NCI-H2171 (cell line): Measurements from ENCODE around the gene BMAL2.

Source experiments
- DNase-seq: peaks from one replicate; lab custom pipeline; 2025; lab: John Stamatoyannopoulos, UW

BMAL2 gene

DNA sequence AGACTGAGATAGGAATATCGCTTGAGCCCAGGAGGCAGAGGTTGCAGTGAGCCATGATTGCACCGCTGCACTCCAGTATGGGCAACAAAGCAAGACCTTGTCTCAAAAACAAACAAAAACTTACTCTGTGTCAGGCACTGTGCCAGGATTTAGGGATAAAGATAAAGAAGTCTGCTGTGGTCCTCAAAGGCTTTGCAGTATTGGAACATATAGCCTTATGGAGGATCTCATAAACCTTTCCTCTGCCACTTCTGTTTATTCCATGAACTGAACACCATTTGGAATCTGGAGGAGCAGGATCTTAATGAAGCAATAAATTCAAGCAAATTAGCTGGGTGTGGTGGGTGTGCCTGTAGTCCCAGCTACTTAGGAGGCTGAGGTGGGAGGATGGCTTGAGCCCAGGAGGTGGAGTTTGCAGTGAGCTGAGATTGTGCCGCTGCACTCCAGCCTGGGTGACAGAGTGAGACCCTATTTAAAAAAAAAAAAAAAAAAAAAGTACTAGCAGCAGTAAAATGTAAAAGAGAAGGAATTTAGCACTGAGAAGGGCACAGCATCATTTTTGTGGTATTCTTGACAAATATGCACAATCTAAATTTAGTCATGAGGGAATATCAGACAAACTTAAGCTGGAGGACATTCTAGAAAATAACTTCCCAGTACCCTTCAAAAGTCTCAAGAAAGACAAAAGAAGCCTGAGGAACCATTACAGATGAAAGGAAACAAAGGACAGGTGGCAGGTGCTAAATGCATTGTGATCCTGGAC lies 27.1 kb downstream of the BMAL2 start:
- DNase-seq, result no peak

DNA sequence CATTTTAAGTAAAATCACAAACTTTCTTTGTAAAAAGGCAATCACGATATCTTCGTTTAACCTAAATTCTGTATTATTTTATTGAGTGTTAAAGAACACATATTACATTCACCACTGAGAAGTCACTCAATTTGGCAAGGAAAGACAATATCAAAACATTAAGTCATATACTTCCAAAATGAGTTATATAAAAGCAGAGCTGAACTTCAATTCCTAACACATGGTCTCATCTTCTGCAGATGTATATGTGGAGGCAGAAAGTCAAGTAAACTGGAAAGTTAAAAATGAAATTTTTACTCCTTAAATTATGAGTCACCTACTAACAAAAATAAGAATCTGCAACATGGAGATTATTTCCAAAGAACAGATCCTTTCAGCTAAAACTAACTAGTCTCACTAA lies 28.7 kb downstream of the BMAL2 start:
- DNase-seq, result no peak

DNA sequence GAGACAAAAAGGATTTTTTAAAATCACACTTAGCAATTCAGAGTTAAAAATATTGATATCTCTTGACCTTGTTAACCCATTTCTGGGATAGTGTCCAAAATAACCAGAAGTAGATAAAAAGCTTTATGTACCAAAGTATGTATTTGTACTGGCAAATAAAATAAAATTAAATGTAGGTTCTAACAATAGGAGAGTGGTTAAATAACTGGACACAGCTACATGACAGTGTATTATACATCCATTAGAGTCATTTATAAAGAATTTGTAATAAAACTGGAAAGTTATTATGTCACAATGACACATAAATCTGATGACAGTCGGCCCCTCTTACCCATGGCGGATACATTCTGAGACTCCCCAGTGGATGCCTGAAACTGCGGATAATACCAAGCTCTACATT lies 34.0 kb downstream of the BMAL2 start:
- DNase-seq, result no peak

DNA sequence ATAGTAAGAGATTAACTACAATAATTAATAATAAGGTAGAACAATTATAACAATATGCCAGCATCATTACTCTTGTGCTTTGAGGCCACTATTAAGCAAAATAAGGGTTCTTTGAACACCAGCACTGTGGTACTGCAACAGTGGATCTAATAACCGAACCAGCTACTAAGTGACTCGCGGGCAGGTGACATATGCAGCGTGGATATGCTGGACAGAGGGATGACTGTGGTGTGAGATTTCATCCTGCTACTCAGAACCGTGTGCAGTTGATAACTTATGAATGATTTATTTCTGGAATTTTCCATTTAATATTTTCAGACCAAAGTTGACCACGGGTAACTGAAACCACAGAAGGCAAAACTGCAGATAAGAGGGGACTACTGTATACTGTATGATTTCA lies 34.4 kb downstream of the BMAL2 start:
- DNase-seq, result no peak

DNA sequence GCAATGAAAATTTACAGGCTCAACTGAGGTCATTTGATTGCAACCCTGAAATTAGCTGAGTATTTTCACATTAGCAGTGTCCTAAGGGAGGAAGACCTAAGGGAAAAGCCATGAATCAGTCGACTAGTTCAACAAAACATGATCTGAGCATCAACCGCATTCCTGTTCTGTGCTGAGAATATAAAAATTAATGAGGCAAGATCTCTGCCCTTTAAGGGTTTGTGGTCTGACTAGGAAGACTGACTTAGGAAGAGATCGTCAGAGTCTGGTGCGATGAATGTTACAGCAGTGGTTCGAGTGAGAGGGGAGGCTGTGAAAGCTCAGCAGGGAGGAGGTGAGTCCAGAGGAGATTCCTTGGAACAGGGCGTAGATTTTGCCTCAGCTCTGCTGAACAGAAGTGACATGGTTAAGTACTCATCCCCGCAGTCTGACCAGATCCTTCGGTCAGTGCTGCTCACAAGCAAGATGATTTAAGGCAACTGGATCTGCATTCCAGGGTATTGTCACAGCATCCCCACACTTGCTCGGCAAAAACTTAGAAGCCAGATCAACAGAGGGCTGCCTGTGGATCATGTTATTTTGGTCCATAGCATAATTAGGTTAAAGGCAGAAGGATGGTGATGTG lies 49.6 kb downstream of the BMAL2 start:
- DNase-seq, result no peak
